ENCODE data around the gene NDST4. TPM values are rescaled to one million over a fixed set of nuclear protein-coding genes. Genes with fewer than 3 reads are reported as not detected.

NDST4 gene
- total and polyA plus RNA-seq, 2 of the 13 experiments (the other 11 are each of a cell fraction or from before 2014, with no cell fraction given): not detected

GRCh38 chr4:114890773-114891172 lies 222.6 kb downstream of the NDST4 start:
- no peak for ATAC-seq
- BruUV-seq (replicated peaks): no TSS peak
- 7% methylated on average over 1 of the region's 1 CpG for WGBS (ENCODE audit: low lambda C conversion rate)
- no peaks in the 10 kb centered on the region for H3K9me3 ChIP-seq (ENCODE audit: low read length)
- H2AFZ ChIP-seq (ENCODE audit: low read length): no peak overlapping the region
- H3K27me3 ChIP-seq (ENCODE audit: control insufficient read depth in 1 of 2, insufficient read depth in 2 of 2, low read length in 2 of 2): no peaks in the 10 kb centered on the region
- TF ChIP-seq, protein P1, sequence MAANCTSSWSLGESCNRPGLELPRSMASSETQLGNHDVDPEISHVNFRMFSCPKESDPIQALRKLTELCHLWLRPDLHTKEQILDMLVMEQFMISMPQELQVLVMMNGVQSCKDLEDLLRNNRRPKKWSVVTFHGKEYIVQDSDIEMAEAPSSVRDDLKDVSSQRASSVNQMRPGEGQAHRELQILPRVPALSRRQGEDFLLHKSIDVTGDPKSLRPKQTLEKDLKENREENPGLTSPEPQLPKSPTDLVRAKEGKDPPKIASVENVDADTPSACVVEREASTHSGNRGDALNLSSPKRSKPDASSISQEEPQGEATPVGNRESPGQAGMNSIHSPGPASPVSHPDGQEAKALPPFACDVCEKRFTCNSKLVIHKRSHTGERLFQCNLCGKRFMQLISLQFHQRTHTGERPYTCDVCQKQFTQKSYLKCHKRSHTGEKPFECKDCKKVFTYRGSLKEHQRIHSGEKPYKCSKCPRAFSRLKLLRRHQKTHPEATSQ (CRISPR knock-in tag; IDR thresholded peaks at IDR 0.05; ENCODE audit: borderline replicate concordance): no peak
- no peak for TF ChIP-seq JARID2 (CRISPR knock-in tag; IDR thresholded peaks at IDR 0.05; ENCODE audit: insufficient replicate concordance)
- no peak for TF ChIP-seq ARID4A (CRISPR knock-in tag; IDR thresholded peaks at IDR 0.05; ENCODE audit: borderline replicate concordance)
- TF ChIP-seq NR1H2 (CRISPR knock-in tag; IDR thresholded peaks at IDR 0.05; ENCODE audit: borderline replicate concordance, low read depth): no peak
- TF ChIP-seq RFX5 (IDR thresholded peaks at IDR 0.05; ENCODE audit: low read depth, low read length): no peak
- intact Hi-C loops (cut with micrococcal nuclease; ENCODE audit: unreplicated experiment) (no loop called here), in situ Hi-C loops (cut with HindIII; ENCODE audit: extremely low pct_ligation_motif_present, low pct_unique_long_range_greater_than_20kb) (no loop called here)
- no peak overlapping the region for H3K4me2 ChIP-seq (ENCODE audit: low read depth, low read length)
- FAIRE-seq: no peak
- H3K4me1 ChIP-seq (ENCODE audit: insufficient read depth, low read length): no peaks in the 10 kb centered on the region
- no peak overlapping the region for H3K27ac ChIP-seq (ENCODE audit: extremely low read length, insufficient read depth, low read length)
- no peak overlapping the region for H3K4me3 ChIP-seq (replicated peaks in 1 of 3; ENCODE audit: insufficient read depth in 1 of 3, low read depth in 2 of 3, low read length in 3 of 3)
- no peaks in the 10 kb centered on the region for H3K79me2 ChIP-seq (ENCODE audit: insufficient read depth, low read length)
- CTCF ChIA-PET (ENCODE audit: low intra/inter-chr PET ratio, low total read pairs): no interaction called here
- DNase-seq (ENCODE audit: low spot score): no peak
- H3K36me3 ChIP-seq (replicated peaks in 1 of 2; ENCODE audit: control insufficient read depth in 1 of 2, insufficient read depth in 2 of 2, low read length in 2 of 2): no peaks in the 10 kb centered on the region
- no peak overlapping the region for H3K9ac ChIP-seq (ENCODE audit: insufficient read depth, low read depth, low read length)
- H4K20me1 ChIP-seq (ENCODE audit: insufficient read depth, low read length): no peaks in the 10 kb centered on the region
- POLR2A ChIA-PET: no interaction called here
